GM15510 (cell line): ENCODE results near the gene GPR37.

Experiments
- POLR2A ChIP-seq: IDR thresholded peaks from 3 replicates; pipeline ENCODE4 v1.6.1; 2011; ENCODE audit warnings: borderline replicate concordance; ENCODE audit not compliant: insufficient read length; ENCODE audit errors: extremely low read depth

GPR37 gene

DNA sequence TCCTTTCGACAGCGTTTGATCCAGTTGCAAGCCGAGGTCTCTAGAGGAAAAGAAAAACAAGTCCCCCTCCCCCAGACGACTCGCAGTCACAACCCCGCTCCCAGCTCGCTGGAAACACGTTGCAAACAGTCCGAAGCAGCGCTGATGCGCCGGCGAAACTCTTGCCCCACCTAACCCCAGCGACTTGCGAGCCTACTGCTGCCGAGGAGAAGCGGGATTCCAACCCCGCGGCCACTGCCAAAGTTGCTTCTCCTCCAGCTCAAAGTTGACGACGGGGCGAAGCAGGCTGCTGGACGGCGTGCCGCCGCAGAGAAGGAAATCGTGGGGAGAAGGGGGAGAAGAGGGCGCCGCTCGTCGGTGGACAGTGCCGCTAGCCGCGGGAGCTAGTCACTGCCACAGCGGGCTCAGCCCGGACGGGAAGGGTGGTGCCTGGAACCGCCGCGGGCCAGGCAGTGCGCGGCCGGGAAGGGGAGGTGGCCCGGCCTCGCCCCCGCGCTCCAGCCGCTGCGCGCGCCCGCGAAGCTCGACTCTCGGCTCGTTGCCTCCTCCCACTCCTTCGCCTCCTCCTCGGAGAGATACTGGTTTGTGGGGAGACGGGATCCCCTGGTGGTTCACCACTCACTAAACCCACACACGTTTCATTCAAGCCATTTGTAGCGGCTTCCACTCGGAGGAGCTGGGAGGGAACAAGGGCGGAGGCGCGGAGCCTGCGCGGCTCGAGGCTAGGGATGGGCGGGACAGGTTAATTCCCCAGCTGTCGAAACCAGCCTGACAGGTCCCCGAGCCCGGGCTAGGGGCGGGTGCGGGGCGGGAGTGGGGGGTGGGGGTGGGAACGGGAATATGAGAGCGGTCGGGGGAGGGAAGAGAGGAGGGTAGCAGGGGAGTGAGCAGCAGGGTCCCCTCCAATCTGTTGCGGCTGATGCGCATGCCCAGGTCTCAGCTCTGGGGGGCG is at the start of gene GPR37:
TSS of gene GPR37 (minus strand) at position 392 of the 952 bp plus-strand sequence. CDS start 816 bp downstream, outside the sequence.
- TF ChIP-seq POLR2A = no peak

DNA sequence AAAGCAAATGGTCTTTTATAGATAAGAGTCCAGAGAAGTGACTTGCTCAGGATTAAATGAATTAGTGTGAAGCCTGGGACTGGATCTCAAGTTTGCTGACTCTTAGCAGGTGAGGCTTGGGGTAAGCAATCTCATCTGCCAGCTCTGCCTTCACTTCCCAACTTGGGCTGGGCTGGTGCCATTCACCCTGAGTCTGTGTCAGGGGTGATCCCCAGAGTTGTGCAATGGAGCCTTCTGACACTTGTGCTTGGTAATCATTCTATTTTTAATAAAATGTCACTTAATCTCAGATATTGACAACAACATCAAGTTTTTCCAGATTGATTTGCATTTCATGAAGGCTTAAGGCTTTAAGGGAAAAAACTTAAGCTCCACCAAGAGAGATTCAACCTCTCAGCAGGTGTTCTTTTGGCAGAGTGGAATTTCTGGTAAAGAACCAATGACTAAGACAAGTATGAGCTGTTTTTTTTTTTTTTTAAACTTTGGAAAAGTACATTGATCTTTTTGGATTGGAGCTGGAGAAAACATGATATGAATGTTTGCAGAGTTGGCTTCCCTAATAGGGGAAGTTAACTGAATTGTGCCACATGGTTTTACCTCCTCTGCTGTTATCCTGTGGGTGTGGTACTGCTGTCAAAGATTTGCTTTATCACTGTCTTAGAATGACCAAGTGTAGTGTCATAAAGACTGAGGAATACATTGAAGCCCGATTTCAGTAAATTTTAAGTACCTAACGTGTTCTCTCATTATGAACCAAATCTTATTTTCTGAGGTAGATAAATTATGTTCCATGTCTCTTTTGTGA is 48.6 kb upstream of the GPR37 start:
- TF ChIP-seq POLR2A = no peak

DNA sequence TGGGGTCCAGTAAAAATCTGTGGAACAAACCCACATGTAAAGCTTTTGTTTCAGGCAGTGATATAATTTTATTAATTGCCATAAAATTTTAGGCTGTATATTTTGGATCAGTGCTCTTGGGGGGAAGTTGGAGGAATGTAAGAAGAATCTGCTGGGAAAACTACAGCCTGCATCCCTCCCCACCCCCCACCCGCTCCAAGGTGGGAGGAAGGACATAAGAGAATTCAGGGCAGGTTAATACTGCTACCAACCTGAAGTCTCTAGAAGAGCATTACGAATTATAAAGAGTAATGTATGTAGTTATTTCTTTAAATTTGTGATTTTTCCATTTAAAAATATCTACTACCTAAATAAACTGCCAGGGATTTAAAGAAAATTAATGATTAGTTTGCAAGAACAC is 47.2 kb upstream of the GPR37 start:
- no peak for TF ChIP-seq POLR2A

GRCh38 chr7:124811341-124811740 is 45.7 kb upstream of the GPR37 start:
- TF ChIP-seq POLR2A = no peak

- no peak for TF ChIP-seq POLR2A
Measured at GRCh38 chr7:124810605-124811004, 45.0 kb upstream of the GPR37 start.

DNA sequence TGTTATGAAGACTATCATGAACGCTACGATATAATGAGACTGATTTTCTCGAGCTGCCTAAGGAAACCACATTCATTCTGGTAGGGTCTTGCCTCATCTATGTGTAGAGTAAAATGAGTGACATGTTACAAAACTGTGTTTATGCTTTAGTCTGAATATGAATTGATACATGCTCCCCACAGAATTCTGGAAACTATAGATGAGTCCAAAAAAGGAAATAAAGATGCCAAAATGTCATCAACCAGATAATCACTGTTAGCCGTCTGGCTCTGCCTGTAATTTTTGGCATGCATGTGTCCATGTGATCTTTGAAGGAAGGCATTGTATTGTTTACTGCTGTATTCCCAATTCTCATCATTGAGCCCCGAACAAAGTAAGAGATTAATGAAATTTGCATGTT is 42.6 kb upstream of the GPR37 start:
- TF ChIP-seq POLR2A = no peak

- TF ChIP-seq POLR2A = no peak
Measured at GRCh38 chr7:124801330-124801895, 35.8 kb upstream of the GPR37 start.

DNA sequence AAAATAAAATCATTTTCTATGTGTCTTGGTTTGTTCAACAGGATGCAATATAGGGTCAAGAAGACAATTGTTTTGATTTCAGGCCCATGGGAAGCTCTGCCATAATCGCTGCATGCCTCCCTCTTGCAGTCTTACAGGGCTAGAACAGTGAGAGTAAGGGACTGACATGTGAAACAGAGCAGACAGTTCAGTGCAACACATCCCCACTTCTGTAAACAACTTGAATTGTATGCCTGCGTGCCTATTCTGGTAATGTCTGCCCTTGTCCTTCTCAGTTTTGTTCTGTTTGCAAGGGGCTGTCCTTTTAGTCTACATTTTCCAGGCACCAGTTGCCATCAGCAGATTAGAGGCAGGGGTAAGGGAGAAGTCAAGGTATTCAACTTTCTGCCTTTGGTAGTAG is 34.8 kb upstream of the GPR37 start:
- no peak for TF ChIP-seq POLR2A

DNA sequence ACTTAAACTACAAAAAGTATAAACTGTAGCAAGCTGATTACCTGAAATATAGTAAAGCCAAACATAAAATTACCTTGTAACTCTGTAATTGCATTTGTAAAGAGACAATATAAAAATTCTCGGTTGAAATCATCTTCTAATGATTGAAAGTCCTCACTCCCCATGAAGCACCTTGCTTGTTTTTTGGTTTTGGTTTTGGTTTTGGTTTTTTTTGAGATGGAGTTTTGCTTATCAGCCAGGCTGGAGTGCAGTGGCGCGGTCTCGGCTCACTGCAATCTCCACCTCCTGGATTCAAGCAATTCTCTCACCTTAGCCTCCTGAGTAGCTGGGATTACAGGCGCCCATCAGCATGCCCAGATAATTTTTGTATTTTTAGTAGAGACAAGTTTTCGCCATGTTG is 33.9 kb upstream of the GPR37 start:
- TF ChIP-seq POLR2A = no peak

DNA sequence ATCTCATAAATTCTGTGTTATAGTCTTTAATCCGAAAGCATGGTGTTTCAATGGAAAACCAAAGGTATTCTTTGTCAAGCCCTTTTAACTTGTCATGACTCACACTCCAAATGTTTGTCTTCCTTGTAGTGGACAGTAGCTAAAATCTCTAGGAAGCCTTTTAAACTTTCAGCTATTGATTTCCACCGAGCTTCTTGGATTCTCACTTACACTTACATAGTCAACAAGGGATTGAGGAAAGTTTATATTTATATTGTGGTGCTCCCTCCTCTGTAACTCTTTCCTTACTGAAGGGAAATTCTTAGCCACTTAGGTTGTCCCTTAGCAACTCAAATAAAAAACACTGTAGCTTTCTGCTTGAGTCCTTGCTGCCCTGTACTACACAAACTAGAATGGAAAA is 31.2 kb upstream of the GPR37 start:
- no peak for TF ChIP-seq POLR2A

GRCh38 chr7:124792696-124793095 is 27.1 kb upstream of the GPR37 start:
- no peak for TF ChIP-seq POLR2A

DNA sequence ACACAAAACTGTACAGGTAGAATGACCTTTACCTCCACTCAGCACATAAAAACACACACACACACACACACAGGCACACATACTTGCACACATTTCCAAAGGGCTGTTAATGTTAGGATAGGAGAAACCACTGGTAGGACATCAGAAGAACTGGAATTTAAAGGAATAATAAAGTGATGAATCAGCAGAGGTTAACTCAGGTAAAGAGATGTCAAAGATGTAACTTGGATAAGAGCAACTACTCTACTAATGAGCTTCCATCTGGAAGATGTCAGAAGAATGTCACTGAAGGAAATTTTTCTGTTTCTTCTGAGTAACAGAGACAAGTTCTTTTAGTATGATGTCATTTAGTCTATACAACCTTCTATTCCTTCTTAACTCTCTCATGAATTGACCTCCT is 26.4 kb upstream of the GPR37 start:
- TF ChIP-seq POLR2A = no peak

- no peak for TF ChIP-seq POLR2A
Measured at GRCh38 chr7:124791426-124791825, 25.8 kb upstream of the GPR37 start.

GRCh38 chr7:124790645-124791044 is 25.1 kb upstream of the GPR37 start:
- TF ChIP-seq POLR2A = no peak

DNA sequence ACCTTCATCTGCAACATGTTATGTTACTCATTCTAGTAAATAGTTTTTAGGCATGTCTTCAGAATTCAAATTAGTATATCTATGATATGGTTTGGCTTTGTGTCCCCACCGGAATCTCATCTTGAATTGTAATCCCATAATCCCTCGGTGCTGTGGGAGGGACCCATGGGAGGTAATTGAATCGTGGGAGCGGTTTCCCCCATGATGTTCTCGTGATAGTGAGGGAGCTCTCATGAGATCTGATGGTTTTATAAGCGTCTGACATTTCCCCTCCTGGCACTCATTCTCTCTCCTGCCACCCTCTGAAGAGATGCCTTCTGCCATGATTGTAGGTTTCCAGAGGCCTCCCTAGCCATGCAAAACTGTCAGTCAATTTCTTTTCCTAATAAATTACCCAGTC is 20.4 kb upstream of the GPR37 start:
- no peak for TF ChIP-seq POLR2A

- no peak for TF ChIP-seq POLR2A
Measured at GRCh38 chr7:124784879-124785818, 19.6 kb upstream of the GPR37 start.
